ENCODE data around the gene NT5M. TPM values are rescaled to one million over a fixed set of nuclear protein-coding genes. Genes with fewer than 3 reads are reported as not detected.
"Not testable (repeated sequence)": the region's sequence is repeated elsewhere in the genome, so short reads cannot be mapped to it uniquely, and the experiment has no call there.

Gene NT5M
- total RNA-seq, 1 experiment from 2014 or later, result 10.2 TPM

GRCh38 chr17:17275971-17276370 is 27.2 kb upstream of the NT5M start:
- intact Hi-C loops (cut with micrococcal nuclease), result no loop called here
- ChIA-PET RAD21 (ENCODE audit: low non-redundant PET in 1 of 2, low total read pairs in 2 of 2, uncharacterized antibody in 2 of 2, unreplicated experiment in 2 of 2) (no interaction called here), POLR2A (no interaction called here), CTCF (no interaction called here)
- H4K20me1 ChIP-seq (ENCODE audit: insufficient read depth), result peaks cover 6% of the 10 kb centered on the region; the same call in 1 of the 2 replicates
- TF ChIP-seq, protein P1, sequence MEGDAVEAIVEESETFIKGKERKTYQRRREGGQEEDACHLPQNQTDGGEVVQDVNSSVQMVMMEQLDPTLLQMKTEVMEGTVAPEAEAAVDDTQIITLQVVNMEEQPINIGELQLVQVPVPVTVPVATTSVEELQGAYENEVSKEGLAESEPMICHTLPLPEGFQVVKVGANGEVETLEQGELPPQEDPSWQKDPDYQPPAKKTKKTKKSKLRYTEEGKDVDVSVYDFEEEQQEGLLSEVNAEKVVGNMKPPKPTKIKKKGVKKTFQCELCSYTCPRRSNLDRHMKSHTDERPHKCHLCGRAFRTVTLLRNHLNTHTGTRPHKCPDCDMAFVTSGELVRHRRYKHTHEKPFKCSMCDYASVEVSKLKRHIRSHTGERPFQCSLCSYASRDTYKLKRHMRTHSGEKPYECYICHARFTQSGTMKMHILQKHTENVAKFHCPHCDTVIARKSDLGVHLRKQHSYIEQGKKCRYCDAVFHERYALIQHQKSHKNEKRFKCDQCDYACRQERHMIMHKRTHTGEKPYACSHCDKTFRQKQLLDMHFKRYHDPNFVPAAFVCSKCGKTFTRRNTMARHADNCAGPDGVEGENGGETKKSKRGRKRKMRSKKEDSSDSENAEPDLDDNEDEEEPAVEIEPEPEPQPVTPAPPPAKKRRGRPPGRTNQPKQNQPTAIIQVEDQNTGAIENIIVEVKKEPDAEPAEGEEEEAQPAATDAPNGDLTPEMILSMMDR (IDR thresholded peaks at IDR 0.05 in 2 of 3, conservative IDR thresholded peaks at IDR 0.05 in 1 of 3; ENCODE audit: borderline replicate concordance in 1 of 3, insufficient read depth in 1 of 3, low read depth in 2 of 3, low read length in 2 of 3), result no peak
- H3K4me1 ChIP-seq (ENCODE audit: control insufficient read depth in 1 of 2, insufficient read depth in 2 of 2, low read length in 2 of 2), result peaks cover 9 to 10% of the 10 kb centered on the region in 2 experiments; a peak in 3 of 4 replicates
- ATAC-seq, result no peak
- no TSS peak for BruUV-seq (replicated peaks)
- H3K9me2 ChIP-seq (ENCODE audit: insufficient read depth), result no peaks in the 10 kb centered on the region
- DNase-seq (ENCODE audit: low read depth, low spot score), result no peak
- peaks cover 6 to 9% of the 10 kb centered on the region in 2 experiments; a peak in 3 of 4 replicates for H3K36me3 ChIP-seq (ENCODE audit: control insufficient read depth in 1 of 2, insufficient read depth in 2 of 2, low read length in 2 of 2)
- peaks cover 93% of the 10 kb centered on the region for H3K79me2 ChIP-seq (ENCODE audit: insufficient read depth, low read length)
- no peak overlapping the region for H2AFZ ChIP-seq (ENCODE audit: low read depth, low read length, poor library complexity, severe bottlenecking)
- H3K9me3 ChIP-seq (ENCODE audit: control insufficient read depth in 1 of 2, insufficient read depth in 1 of 2, low read depth in 1 of 2, low read length in 2 of 2), result no peaks in the 10 kb centered on the region
- no peaks in the 10 kb centered on the region for H3K27me3 ChIP-seq (ENCODE audit: insufficient read depth, low read length)
- H3K27ac ChIP-seq (ENCODE audit: low read depth, low read length), result no peak overlapping the region
- H3K4me3 ChIP-seq (replicated peaks in 1 of 2; ENCODE audit: low read depth in 1 of 2, low read length in 2 of 2), result no peak overlapping the region
- no peak overlapping the region for H3K4me2 ChIP-seq (ENCODE audit: low read length)
- no peak overlapping the region for H3K9ac ChIP-seq (ENCODE audit: low read length)

GRCh38 chr17:17277431-17277830 is 25.7 kb upstream of the NT5M start:
- BruUV-seq (replicated peaks); CTCF ChIA-PET; DNase-seq (ENCODE audit: low read depth, low spot score); H3K27ac ChIP-seq (ENCODE audit: low read depth, low read length); H2AFZ ChIP-seq (ENCODE audit: low read depth, low read length, poor library complexity, severe bottlenecking); H3K36me3 ChIP-seq (ENCODE audit: control insufficient read depth in 1 of 2, insufficient read depth in 2 of 2, low read length in 2 of 2); H3K9me3 ChIP-seq (ENCODE audit: control insufficient read depth in 1 of 2, insufficient read depth in 1 of 2, low read depth in 1 of 2, low read length in 2 of 2); H3K9ac ChIP-seq (ENCODE audit: low read length); H3K4me2 ChIP-seq (ENCODE audit: low read length); H3K4me3 ChIP-seq (replicated peaks in 1 of 2; ENCODE audit: low read depth in 1 of 2, low read length in 2 of 2); H3K27me3 ChIP-seq (ENCODE audit: insufficient read depth, low read length); RAD21 ChIA-PET (ENCODE audit: low non-redundant PET in 1 of 2, low total read pairs in 2 of 2, uncharacterized antibody in 2 of 2, unreplicated experiment in 2 of 2); H4K20me1 ChIP-seq (ENCODE audit: insufficient read depth); ATAC-seq; H3K9me2 ChIP-seq (ENCODE audit: insufficient read depth); intact Hi-C loops (cut with micrococcal nuclease): not testable (repeated sequence)
- Histone ChIP-seq H3K79me2 (ENCODE audit: insufficient read depth, low read length) (peaks cover 80% of the 10 kb centered on the region), H3K4me1 (ENCODE audit: control insufficient read depth in 1 of 2, insufficient read depth in 2 of 2, low read length in 2 of 2) (peaks cover 13 to 17% of the 10 kb centered on the region in 2 experiments; a peak in 3 of 4 replicates)
- POLR2A ChIA-PET, result interaction anchor here (0.6 kb wide), 1 partner anchor 36 kb away, joined by 3 read pairs; no protein-coding TSS in a partner anchor
